Stimulated activated naive B cell treated with anti-CD40 and anti-IgM and Interleukin-4, amounts not matched to agents 10 μg/mL and 1 μg/mL and 100 μg/mL, for 72 hours (primary cell): ENCODE measurements around the gene TSPAN17.

ENCODE experiments used
- ATAC-seq, 2 donors: fragments of 150-1000 bp; cut with Tn5 transposase; replicated peaks; 2 replicates each; pipeline ENCODE4 v1.10.0; 2021; ENCODE audit warnings: moderate library complexity in 1 of 2
- DNase-seq: peaks from one replicate; pipeline ENCODE4 v3.0.0; 2021
- H3K27ac Mint-ChIP-seq: one replicate; pipeline ENCODE4 v1.8.0; 2022; ENCODE audit warnings: mild to moderate bottlenecking, mixed read lengths
- H3K27me3 Mint-ChIP-seq, 2 donors: one replicate each; pipeline ENCODE4 v1.8.0; 2022; ENCODE audit warnings: mixed read lengths in 2 of 2
- H3K36me3 Mint-ChIP-seq, 2 donors: one replicate each; pipeline ENCODE4 v1.8.0; 2022; ENCODE audit warnings: mixed read lengths in 2 of 2, mild to moderate bottlenecking in 1 of 2
- H3K4me1 Mint-ChIP-seq, 2 donors: one replicate each; pipeline ENCODE4 v1.8.0; 2022; ENCODE audit warnings: mixed read lengths in 2 of 2, mild to moderate bottlenecking in 1 of 2
- H3K4me3 Mint-ChIP-seq, 2 donors: one replicate each; pipeline ENCODE4 v1.8.0; 2022; ENCODE audit warnings: mild to moderate bottlenecking in 2 of 2, mixed read lengths in 2 of 2, moderate library complexity in 1 of 2
- H3K9me3 Mint-ChIP-seq, 2 donors: one replicate each; pipeline ENCODE4 v1.8.0; 2022; ENCODE audit warnings: mixed read lengths in 2 of 2, mild to moderate bottlenecking in 1 of 2

Gene TSPAN17

DNA sequence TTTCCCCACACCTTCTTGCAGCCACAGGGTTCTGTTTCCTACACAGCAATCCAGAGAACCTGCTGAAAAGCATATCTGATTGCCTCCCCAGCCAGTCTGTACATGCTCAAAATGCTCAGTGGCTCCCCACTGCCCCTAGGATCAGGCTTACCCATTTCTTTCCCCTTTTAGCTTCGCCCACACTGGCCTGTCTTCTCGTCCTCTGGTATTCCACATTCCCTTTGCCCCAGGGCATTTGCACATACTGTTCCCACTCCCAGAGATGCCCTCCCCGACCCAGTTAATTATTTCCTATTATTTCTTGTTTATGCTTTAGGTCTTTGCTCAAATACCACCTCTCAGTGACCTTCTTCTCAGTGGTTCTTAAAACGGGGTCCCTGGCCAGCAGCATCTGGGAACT, 6.7 kb upstream of the TSPAN17 start:
- H3K4me3 Mint-ChIP-seq: no peak overlapping the region
- no peak for ATAC-seq
- H3K27ac Mint-ChIP-seq: no peak overlapping the region
- H3K36me3 Mint-ChIP-seq: no peaks in the 10 kb centered on the region
- peaks cover 0 to 2% of the 10 kb centered on the region in 2 donors for H3K9me3 Mint-ChIP-seq
- no peak for DNase-seq
- H3K4me1 Mint-ChIP-seq: peaks cover 0 to 2% of the 10 kb centered on the region in 2 donors
- peaks cover 11 to 14% of the 10 kb centered on the region in 2 donors for H3K27me3 Mint-ChIP-seq

DNA sequence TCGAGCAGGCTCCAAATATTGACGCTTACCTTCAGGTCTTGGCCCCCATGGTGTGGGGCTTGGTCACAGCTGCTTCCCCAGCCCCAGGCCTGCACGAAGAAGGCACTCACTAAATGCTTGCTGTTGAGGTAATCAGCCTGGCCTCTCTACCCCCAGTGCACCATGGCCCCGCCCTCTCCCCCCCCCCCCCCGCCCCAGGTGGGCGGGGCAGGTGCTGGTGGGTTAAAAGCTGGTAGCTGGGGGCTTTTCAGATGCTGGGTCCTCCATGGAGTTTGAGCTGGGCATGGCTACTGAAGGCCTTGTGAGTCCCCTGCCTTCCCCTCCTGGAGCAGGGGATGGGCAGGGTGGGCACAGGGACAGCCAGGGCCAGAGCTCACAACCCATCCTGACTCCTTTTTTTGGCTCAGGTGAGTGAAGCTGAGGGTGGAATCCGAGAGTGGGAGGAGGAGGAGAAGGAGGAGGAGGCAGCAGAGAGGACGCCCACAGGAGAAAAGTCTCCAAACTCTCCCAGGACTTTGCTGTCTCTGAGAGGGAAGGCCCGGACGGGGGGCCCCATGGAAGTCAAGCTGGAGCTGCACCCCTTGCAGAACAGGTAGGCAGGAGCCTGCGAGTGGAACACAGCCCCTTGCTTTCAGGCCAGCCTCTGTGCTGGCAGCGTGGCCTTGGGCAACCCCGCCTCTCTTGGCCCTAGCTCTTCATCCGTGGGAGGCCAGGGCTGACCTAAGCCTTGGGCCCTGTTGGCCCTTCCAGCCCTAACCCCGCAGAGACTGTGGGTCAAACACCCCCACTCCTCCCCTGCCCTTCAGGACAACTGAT, 4.4 kb upstream of the TSPAN17 start:
- H3K36me3 Mint-ChIP-seq: no peaks in the 10 kb centered on the region
- no peak overlapping the region for H3K27ac Mint-ChIP-seq
- ATAC-seq (no peak), DNase-seq (no peak)
- no peak overlapping the region for H3K4me3 Mint-ChIP-seq
- H3K9me3 Mint-ChIP-seq: peaks cover 0 to 2% of the 10 kb centered on the region in 2 donors
- peaks cover 10 to 13% of the 10 kb centered on the region in 2 donors for H3K4me1 Mint-ChIP-seq
- peaks cover 8 to 10% of the 10 kb centered on the region in 2 donors for H3K27me3 Mint-ChIP-seq

DNA sequence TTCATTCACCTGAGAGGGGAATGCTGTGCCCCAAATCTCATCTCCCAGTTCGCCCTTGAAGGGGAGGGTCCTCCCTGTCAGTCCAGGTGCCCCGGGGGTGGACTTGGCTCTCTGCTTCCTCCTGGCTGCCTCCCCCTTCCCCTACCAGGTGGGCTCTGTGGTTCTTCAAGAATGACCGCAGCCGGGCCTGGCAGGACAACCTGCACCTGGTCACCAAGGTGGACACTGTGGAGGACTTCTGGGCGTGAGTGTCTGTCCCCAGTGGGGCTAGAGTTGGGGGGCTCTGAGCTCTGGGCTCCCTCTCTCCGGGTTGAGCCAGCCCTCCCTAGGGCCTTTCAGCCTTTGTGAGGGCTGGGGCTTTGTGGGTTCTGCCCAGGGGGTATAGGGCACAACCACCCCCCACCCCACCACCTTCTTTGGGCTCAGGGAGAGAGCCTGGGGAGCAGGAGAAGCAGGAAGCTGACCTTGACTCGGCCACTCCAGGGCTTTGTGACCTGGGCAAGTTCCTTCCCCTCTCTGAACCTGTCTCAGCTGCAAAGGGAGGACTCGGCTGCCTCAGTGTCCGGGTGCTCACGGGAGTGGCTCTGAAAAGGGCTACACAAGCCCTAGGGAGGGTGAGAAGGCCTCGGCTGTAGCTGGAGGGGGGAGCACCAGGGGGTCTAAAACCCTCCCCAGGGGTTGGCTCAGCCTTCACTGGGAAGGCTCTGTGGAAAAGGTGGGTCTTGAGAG, 3.6 kb upstream of the TSPAN17 start:
- Mint-ChIP-seq H3K9me3 (no peaks in the 10 kb centered on the region), H3K4me1 (peaks cover 15 to 21% of the 10 kb centered on the region in 2 donors), H3K4me3 (no peak overlapping the region), H3K36me3 (no peaks in the 10 kb centered on the region), H3K27ac (no peak overlapping the region), H3K27me3 (peaks cover 4 to 6% of the 10 kb centered on the region in 2 donors)
- ATAC-seq (no peak), DNase-seq (no peak)

DNA sequence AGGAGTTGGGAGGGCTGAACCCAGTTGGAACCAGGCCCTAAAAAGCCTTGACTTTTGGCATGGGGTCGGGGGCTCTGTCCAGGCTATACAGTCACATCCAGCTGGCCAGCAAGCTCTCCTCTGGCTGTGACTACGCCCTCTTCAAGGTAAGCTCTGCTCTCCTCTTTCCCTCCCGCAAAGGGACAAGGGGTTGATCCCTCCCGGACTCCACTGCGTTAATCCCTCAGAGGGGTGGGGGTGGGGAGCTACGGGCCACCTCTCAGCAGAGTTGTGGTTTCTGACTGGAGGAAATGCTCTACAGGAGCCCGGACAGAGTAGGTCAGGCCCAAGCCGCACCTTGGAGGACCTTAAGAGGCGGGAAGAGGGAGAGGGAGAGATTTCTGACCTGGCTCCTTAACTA, 3.0 kb upstream of the TSPAN17 start:
- H3K27me3 Mint-ChIP-seq: peaks cover 0 to under 1% of the 10 kb centered on the region in 2 donors
- H3K36me3 Mint-ChIP-seq: no peaks in the 10 kb centered on the region
- no peak overlapping the region for H3K4me3 Mint-ChIP-seq
- H3K9me3 Mint-ChIP-seq: no peaks in the 10 kb centered on the region
- DNase-seq: no peak
- no peak for ATAC-seq
- H3K27ac Mint-ChIP-seq: no peak overlapping the region
- peaks cover 20 to 27% of the 10 kb centered on the region in 2 donors for H3K4me1 Mint-ChIP-seq

DNA sequence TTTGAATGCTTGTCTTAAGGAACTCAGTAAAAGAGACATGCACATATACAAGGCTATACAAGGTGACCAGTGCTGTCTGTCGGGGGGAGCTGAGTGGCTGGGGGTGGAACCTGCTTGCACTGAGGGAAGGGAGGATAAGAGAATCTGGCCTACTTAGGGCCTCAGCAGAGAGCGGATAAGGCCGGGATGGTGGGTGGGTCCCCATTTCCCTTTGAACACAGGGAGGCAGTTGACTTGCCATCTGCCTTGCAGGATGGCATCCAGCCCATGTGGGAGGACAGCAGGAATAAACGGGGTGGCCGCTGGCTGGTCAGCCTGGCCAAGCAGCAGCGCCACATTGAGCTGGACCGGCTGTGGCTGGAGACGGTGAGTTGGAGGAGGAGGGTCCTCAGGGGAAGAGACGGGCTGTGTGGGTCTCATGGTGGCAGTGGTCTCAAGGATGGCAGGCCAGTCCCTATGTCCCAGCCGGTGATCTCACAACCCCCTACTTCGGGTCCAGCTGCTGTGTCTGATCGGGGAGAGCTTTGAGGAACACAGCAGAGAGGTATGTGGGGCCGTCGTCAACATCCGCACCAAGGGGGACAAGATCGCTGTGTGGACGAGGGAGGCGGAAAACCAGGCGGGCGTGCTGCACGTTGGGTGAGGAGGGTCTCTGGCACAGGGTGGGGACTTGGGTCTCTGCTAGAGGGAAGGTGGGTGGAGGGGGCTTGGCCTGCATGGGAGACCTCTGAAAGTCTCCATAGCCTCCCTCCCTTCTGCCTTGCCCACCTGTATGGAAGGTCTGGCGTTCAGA, 2.2 kb upstream of the TSPAN17 start:
- no peaks in the 10 kb centered on the region for H3K9me3 Mint-ChIP-seq
- DNase-seq (no peak), ATAC-seq (no peak)
- H3K4me1 Mint-ChIP-seq: peaks cover 23 to 32% of the 10 kb centered on the region in 2 donors
- no peaks in the 10 kb centered on the region for H3K27me3 Mint-ChIP-seq
- peak overlapping the region in 1 of 2 donors; percentile 48 for H3K4me3 Mint-ChIP-seq
- H3K27ac Mint-ChIP-seq: peak overlapping the region; percentile 37
- peaks cover 0 to 3% of the 10 kb centered on the region in 2 donors for H3K36me3 Mint-ChIP-seq

DNA sequence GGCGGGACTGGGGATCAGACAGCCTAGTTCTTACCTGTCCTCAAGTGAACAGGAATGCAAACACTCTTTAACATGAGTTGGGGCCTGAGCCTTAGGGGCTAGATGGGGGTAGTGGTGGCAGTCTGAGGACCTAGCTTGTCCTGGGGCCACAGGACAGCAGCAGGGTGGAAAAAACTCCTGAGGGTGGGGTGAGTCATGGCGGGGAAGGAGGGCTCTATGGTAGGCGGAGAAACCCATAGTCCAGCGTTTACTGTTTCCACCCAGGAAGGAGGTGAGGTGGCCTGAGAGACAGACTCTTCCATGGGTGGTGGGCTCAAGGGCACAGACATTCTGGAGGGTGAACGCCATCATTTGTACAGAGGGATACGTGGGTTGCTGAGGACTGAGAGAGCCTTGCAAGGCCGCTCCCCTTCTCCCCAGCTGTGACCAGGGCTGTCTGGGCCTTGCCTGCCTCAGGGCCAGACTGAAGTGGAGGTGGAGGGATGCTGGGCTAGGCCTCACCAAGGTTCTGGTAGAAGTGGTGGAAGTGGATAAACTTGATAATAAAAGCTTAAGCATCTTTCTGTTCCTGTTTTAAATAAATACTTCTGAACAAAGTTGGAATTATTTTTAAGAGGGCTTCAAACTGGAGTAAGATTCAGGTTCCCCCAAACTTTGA, 1.1 kb upstream of the TSPAN17 start:
- Mint-ChIP-seq H3K27ac (peak overlapping the region; percentile 97), H3K9me3 (no peaks in the 10 kb centered on the region), H3K4me1 (peaks cover 31 to 43% of the 10 kb centered on the region in 2 donors), H3K36me3 (peaks cover 0 to 11% of the 10 kb centered on the region in 2 donors), H3K4me3 (peak overlapping the region; percentile 90 to 95), H3K27me3 (no peaks in the 10 kb centered on the region)
- no peak for DNase-seq
- no peak for ATAC-seq

DNA sequence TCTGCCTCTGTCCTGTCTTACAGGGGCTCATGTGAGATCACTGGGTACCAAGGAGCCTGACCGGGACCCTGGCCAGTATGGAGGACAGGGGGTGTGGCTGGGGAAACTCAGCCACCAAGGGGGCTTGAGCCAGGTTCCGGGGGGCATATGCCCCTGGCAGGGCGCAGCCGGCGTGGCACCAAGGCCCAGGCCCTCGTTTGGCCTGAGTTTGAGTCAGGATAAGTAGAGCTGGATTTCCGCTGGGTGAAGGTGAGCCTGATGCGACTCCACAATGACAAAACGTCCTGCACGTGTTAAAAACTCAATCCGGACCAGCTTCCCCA, 616 bp upstream of the TSPAN17 start:
- Mint-ChIP-seq H3K36me3 (peaks cover 0 to 14% of the 10 kb centered on the region in 2 donors), H3K4me3 (peak overlapping the region; percentile 90 to 95), H3K4me1 (peaks cover 34 to 48% of the 10 kb centered on the region in 2 donors), H3K9me3 (no peaks in the 10 kb centered on the region), H3K27ac (peak overlapping the region; percentile 97), H3K27me3 (no peaks in the 10 kb centered on the region)
- ATAC-seq (peak; percentile 6 to 27), DNase-seq (no peak)

DNA sequence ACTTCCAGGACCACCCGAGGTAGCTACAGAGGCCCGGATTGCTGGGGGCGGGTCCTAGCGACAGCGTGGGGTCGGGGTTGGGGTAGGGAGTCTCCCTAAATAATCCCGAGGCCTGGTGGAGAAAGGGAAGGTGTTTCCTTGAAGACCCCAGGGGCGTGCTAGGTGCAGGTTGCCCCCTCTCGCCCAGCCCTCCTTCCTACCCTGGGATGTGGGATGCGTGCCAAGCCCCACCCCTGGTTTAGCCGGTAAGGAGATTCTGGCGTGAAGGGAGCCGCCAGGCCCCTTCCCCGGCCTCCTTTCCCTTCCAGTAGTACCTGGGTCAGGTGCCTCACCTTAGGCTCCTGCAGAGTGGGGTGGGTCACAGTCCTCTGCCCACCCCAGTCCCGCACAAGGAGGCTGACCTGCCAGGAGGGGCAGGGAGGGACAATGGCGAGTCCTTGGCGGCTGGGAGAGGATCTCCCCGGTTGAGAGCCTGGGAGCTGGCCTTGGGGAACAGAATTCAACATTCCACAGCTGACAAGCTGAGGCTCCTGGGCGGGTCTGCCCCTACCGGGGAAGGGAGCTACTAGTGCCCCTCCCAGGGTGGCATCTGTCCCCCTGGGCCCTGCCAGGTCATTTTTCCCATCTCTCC, 674 bp downstream of the TSPAN17 start:
- Mint-ChIP-seq H3K27ac (peak overlapping the region; percentile 81), H3K9me3 (no peaks in the 10 kb centered on the region), H3K4me3 (peak overlapping the region; percentile 81 to 95), H3K27me3 (no peaks in the 10 kb centered on the region), H3K4me1 (peaks cover 40 to 61% of the 10 kb centered on the region in 2 donors), H3K36me3 (peaks cover 0 to 14% of the 10 kb centered on the region in 2 donors)
- ATAC-seq (no peak), DNase-seq (no peak)

DNA sequence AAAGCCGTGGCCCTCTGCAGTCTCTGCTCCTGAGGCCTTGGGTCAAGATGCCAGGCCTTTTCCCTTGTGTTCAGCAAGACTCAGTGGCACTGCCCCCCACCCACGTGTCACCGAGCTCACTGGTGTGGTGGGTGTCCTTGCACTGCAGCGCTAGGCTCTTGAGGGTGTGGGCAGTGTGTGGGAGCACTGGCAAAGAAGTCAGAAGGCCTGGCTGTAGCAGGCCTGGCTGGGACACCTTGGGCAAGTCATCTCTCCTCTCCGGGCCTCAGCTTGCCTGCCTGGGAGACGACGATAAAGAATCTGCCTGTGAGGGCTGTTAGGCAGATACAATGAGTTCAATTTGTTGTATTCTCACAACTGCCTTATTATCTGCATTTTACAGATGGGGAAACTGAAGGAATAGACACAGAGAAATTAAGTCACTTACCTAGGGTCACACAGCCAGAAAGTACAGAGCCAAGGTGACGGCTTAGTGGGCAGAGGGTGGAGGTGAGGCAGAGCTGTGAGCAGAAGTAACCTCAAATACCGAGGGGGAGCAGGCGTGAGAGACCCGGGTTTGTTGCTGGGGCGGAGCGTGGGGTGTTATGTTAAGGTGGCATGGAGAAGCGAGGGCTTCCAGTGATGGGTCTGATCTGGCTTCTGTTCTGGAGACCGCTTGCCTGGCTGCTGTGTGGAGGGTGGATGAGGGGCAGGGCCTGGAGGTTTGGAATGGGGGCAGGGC, 1.4 kb downstream of the TSPAN17 start:
- peak overlapping the region; percentile 81 to 95 for H3K4me3 Mint-ChIP-seq
- no peaks in the 10 kb centered on the region for H3K27me3 Mint-ChIP-seq
- peaks cover 5 to 20% of the 10 kb centered on the region in 2 donors for H3K36me3 Mint-ChIP-seq
- H3K4me1 Mint-ChIP-seq: peaks cover 47 to 68% of the 10 kb centered on the region in 2 donors
- no peak for ATAC-seq
- H3K27ac Mint-ChIP-seq: peak overlapping the region; percentile 4
- DNase-seq: no peak
- H3K9me3 Mint-ChIP-seq: no peaks in the 10 kb centered on the region

DNA sequence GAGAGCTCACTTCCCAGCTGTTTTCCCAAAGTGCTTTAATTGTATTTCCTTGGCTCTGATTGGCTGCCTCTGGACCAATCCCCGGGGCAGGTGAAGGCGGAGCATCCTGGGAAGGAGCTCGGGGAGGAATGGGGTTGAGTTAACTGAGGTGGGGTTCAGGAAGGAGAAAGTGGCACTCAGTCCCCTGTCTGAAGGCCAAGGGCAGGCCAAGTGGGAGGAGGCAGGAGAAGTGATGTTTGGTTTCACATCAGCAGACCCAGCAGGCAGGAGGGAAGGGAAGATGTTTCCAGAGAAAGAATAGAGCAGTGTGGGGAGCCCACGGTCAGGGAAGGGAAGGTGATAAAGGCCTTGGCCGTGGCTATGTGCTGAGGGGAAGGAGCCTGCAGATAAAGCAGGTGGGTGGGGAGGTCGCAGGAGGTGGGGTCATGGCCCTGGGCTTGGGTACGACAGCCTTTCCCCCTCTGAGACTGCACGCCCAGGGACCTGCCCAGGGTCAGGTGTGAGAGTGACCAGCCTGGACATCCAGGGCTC, 3.1 kb downstream of the TSPAN17 start:
- ATAC-seq: no peak
- H3K4me1 Mint-ChIP-seq: peaks cover 48 to 84% of the 10 kb centered on the region in 2 donors
- H3K36me3 Mint-ChIP-seq: peaks cover 13 to 30% of the 10 kb centered on the region in 2 donors
- no peak overlapping the region for H3K4me3 Mint-ChIP-seq
- no peaks in the 10 kb centered on the region for H3K27me3 Mint-ChIP-seq
- no peaks in the 10 kb centered on the region for H3K9me3 Mint-ChIP-seq
- H3K27ac Mint-ChIP-seq: peak overlapping the region; percentile 38
- DNase-seq: no peak

DNA sequence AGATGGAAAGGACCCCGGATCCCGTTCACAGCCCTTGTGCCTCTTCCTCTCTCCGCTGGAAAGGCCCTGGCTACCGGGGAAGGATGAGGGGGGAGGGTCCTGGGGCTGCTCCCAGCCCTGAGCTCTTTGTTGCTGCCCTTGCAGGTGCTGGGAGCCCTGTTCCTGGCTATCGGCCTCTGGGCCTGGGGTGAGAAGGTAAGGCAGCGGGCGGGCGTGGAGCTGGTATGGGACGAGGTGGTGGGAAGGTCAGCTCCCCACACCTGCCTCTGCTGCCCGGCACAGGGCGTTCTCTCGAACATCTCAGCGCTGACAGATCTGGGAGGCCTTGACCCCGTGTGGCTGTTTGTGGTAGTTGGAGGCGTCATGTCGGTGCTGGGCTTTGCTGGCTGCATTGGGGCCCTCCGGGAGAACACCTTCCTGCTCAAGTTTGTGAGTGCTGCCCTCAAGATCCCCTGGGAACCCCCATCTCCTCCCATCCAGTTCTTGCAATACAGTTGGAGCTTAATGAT, 4.2 kb downstream of the TSPAN17 start:
- DNase-seq (no peak), ATAC-seq (no peak)
- Mint-ChIP-seq H3K36me3 (peaks cover 14 to 37% of the 10 kb centered on the region in 2 donors), H3K27me3 (no peaks in the 10 kb centered on the region), H3K9me3 (no peaks in the 10 kb centered on the region), H3K27ac (peak overlapping the region; percentile 31), H3K4me3 (no peak overlapping the region), H3K4me1 (peaks cover 43 to 75% of the 10 kb centered on the region in 2 donors)

DNA sequence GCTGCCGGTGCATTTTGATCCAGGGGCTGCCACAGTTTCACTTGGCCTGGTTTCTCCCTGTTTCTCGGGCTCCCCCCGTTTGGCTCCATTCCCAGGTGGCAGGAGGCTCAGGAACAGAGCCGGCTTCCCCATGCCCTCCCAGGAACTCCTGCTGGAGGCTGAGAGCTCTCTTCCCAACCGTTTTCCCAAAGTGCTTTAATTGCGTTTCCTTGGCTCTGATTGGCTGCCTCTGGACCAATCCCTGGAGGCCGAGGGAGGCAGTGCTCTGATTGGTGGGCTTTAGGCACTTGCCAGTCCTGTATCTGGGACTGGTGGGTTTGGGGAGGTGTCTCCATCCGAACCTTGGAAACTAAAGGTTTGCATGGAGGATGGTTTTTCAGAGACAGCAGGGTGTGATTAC, 4.9 kb downstream of the TSPAN17 start:
- Mint-ChIP-seq H3K36me3 (peaks cover 14 to 42% of the 10 kb centered on the region in 2 donors), H3K27ac (peak overlapping the region; percentile 59), H3K9me3 (no peaks in the 10 kb centered on the region), H3K27me3 (no peaks in the 10 kb centered on the region), H3K4me3 (no peak overlapping the region), H3K4me1 (peaks cover 39 to 71% of the 10 kb centered on the region in 2 donors)
- no peak for ATAC-seq
- DNase-seq: no peak
